ENCODE measurements around the gene FGD4. TPM values are rescaled to one million over a fixed set of nuclear protein-coding genes. Genes with fewer than 3 reads are reported as not detected.

FGD4 gene
- total RNA-seq, 2 donors from 2014 or later: 24.3 to 49.3 TPM

DNA sequence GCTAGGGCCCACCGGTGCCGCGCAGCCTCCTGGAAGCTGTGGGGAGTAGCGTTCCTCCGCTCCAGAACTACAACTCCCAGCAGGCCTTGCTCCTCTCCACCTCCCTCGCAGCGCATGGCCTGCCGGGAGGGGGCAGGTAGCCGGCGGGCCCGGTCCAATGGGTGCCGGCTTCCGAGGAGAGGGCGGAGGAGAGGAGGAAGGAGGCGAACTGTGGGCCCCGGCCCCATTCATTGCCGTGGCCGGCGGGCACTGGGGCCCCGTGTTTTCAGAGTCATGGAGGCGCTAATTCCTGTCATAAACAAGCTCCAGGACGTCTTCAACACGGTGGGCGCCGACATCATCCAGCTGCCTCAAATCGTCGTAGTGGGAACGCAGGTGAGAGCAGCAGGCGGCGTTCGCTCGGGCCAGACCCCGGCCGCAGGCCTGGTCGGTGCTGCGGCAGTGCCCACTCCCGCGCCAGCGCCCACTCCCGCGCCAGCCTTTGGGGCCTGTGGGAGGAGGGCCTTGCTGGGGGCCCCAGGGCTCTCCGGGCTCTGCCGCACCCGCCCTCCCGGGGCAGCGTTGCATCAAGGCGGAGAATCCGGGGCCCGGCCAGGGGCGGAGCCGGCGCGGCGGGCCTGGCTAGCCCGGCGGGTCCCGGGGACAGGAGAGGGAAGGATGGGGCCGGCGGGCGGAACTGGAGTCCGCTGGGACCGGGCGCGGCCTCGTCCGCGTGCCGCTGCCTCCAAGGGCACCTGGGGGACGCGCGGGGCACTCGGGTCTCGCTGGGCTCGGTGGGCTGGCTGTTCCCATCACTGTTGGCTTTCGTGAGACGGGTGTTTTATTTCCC is 279.9 kb downstream of the FGD4 start, which contains the start of gene DNM1L:
Gene DNM1L (plus strand): TSS at position 211 of the 829 bp plus-strand sequence. CDS start 63 bp downstream, at position 274.
- Histone ChIP-seq H3K36me3 (no peaks in the 10 kb centered on the region), H3K4me1 (replicated peaks) (peaks cover 5% of the 10 kb centered on the region), H3K4me3 (peak within 1 kb of the TSS; percentile 62 to 75), H3K27ac (peak within 1 kb of the TSS; percentile 88 to 91), H3K27me3 (replicated peaks; ENCODE audit: insufficient read depth) (no peaks in the 10 kb centered on the region), H3K9me3 (no peaks in the 10 kb centered on the region)
- TF ChIP-seq POLR2AphosphoS5 (IDR thresholded peaks at IDR 0.05) (peak; percentile 96), POLR2A (IDR thresholded peaks at IDR 0.05) (peak; percentile 89)
- TF ChIP-seq, protein P1, sequence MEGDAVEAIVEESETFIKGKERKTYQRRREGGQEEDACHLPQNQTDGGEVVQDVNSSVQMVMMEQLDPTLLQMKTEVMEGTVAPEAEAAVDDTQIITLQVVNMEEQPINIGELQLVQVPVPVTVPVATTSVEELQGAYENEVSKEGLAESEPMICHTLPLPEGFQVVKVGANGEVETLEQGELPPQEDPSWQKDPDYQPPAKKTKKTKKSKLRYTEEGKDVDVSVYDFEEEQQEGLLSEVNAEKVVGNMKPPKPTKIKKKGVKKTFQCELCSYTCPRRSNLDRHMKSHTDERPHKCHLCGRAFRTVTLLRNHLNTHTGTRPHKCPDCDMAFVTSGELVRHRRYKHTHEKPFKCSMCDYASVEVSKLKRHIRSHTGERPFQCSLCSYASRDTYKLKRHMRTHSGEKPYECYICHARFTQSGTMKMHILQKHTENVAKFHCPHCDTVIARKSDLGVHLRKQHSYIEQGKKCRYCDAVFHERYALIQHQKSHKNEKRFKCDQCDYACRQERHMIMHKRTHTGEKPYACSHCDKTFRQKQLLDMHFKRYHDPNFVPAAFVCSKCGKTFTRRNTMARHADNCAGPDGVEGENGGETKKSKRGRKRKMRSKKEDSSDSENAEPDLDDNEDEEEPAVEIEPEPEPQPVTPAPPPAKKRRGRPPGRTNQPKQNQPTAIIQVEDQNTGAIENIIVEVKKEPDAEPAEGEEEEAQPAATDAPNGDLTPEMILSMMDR (IDR thresholded peaks at IDR 0.05): peak in 2 of 4 experiments; percentile 39 to 62
- intact Hi-C loops (cut with DNase I): loop anchor here (10.0 kb wide), 2 partner anchors 315 to 1025 kb away; partner anchors contain the start of gene ETFBKMT
- DNase-seq (ENCODE audit: low spot score): peak; percentile 92
- WGBS: under 1% methylated on average over 67 of the region's 76 CpGs

DNA sequence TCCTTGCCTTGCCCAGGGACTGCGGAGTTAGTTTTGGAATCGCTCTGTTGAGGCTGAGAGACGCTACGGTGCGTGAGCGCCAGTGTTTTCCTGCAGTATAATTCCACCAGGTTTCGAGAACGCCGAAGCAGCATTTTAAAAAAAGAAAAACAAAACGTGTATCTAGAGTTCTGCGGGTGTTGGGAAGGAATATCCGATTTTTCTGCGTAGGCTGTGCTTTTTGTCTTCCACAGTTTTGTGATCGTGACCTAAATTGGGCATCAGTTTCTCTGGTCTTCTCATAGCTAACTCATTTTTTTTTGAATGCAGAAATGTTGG is 280.5 kb downstream of the FGD4 start:
- peaks cover 5% of the 10 kb centered on the region for H3K4me1 ChIP-seq (replicated peaks)
- intact Hi-C loops (cut with DNase I): loop anchor here (10.0 kb wide), 2 partner anchors 315 to 1025 kb away; partner anchors contain the start of gene ETFBKMT
- H3K27ac ChIP-seq: peak overlapping the region; percentile 88 to 91
- WGBS: 1% methylated on average over 14 of the region's 14 CpGs
- no peak for DNase-seq (ENCODE audit: low spot score)
- H3K4me3 ChIP-seq: peak overlapping the region; percentile 62 to 75
- H3K36me3 ChIP-seq: no peaks in the 10 kb centered on the region
- H3K9me3 ChIP-seq: no peaks in the 10 kb centered on the region
- no peak for TF ChIP-seq POLR2A (IDR thresholded peaks at IDR 0.05)
- TF ChIP-seq, protein P1 (IDR thresholded peaks at IDR 0.05): no peak
- H3K27me3 ChIP-seq (replicated peaks; ENCODE audit: insufficient read depth): no peaks in the 10 kb centered on the region

DNA sequence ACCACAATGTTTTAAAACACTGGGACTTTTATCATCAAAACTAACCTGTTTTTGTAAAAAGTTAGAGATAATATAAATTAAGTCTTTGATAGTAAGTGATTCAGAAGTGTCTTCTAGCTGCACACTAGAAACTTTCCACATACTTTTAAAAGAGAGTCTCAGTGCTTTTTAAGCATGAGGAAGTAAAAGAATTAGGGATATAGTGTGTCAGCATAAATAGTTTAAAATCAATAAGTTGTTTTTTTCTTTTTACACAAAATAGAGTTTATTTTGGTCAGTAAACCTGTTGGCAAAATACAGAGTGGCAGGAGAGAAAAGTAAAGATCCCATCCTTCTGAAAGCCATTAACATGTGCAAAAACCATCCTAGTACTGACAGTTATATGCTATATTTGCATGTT is 281.4 kb downstream of the FGD4 start:
- H3K27ac ChIP-seq: peak overlapping the region; percentile 88 to 91
- no peaks in the 10 kb centered on the region for H3K27me3 ChIP-seq (replicated peaks; ENCODE audit: insufficient read depth)
- no peak for TF ChIP-seq POLR2A (IDR thresholded peaks at IDR 0.05)
- no peak for TF ChIP-seq POLR2AphosphoS5 (IDR thresholded peaks at IDR 0.05)
- TF ChIP-seq, protein P1 (IDR thresholded peaks at IDR 0.05): no peak
- H3K4me1 ChIP-seq (replicated peaks): peaks cover 5% of the 10 kb centered on the region
- DNase-seq (ENCODE audit: low spot score): no peak
- no peaks in the 10 kb centered on the region for H3K9me3 ChIP-seq
- no peak overlapping the region for H3K4me3 ChIP-seq
- intact Hi-C loops (cut with DNase I): no loop called here
- H3K36me3 ChIP-seq: no peaks in the 10 kb centered on the region

DNA sequence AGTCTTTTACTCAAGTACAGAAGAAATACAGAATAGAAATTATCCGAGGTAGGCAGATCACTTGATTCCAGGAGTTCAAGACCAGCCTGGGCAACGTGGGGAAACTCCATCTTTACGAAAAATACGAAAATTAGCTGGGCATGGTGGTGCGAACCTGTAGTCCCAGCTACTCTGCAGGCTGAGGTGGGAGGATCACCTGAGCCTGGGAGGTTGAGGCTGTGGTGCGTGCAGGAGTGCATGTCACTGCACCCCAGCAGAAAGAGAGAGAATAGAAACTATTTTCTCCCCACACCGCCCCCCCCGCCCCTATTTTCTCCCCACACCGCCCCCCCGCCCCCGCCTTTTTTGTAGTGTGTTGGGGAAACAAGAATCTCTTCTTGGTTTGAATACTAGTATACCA is 281.9 kb downstream of the FGD4 start:
- no peak for TF ChIP-seq POLR2A (IDR thresholded peaks at IDR 0.05)
- TF ChIP-seq, protein P1 (IDR thresholded peaks at IDR 0.05): no peak
- TF ChIP-seq POLR2AphosphoS5 (IDR thresholded peaks at IDR 0.05): no peak
- Histone ChIP-seq H3K27ac (no peak overlapping the region), H3K27me3 (replicated peaks; ENCODE audit: insufficient read depth) (no peaks in the 10 kb centered on the region), H3K4me3 (no peak overlapping the region), H3K9me3 (no peaks in the 10 kb centered on the region), H3K36me3 (no peaks in the 10 kb centered on the region), H3K4me1 (replicated peaks) (peaks cover 5% of the 10 kb centered on the region)
- 80% methylated on average over 11 of the region's 11 CpGs for WGBS
- DNase-seq (ENCODE audit: low spot score): no peak
- intact Hi-C loops (cut with DNase I): no loop called here

DNA sequence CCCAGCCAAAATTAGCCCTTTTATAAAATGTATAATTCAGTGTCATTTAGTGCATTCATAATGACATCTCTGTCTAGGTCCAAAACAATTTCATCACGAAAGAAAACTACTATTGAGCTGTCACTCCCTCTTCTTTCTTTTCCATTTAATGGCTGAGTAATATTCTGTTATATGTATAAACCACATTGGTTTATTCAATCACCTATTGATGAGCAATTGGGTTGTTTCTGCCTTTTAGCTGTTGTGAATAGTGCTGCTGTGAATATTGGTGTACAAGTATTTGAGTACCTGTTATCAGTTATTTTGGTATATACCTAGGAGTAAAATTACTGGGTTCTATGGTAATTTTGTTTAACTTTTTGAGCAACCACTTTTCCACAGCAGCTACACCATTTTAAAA is 287.0 kb downstream of the FGD4 start:
- H3K4me3 ChIP-seq: no peak overlapping the region
- H3K36me3 ChIP-seq: no peaks in the 10 kb centered on the region
- TF ChIP-seq POLR2AphosphoS5 (IDR thresholded peaks at IDR 0.05) (no peak), POLR2A (IDR thresholded peaks at IDR 0.05) (no peak)
- TF ChIP-seq, protein P1 (IDR thresholded peaks at IDR 0.05): no peak
- no peaks in the 10 kb centered on the region for H3K9me3 ChIP-seq
- no peak for DNase-seq (ENCODE audit: low spot score)
- H3K27ac ChIP-seq: no peak overlapping the region
- WGBS: 91% methylated on average over 1 of the region's 1 CpG
- no peaks in the 10 kb centered on the region for H3K4me1 ChIP-seq (replicated peaks)
- H3K27me3 ChIP-seq (replicated peaks; ENCODE audit: insufficient read depth): no peaks in the 10 kb centered on the region
- intact Hi-C loops (cut with DNase I): no loop called here

Data from prostate gland (tissue), 2 donors.